Psoas muscle (tissue), 8 donors: Measurements from ENCODE around the gene ZKSCAN1. TPM values are rescaled to one million over a fixed set of nuclear protein-coding genes. Genes with fewer than 3 reads are reported as not detected.

Source experiments
- ATAC-seq, 4 donors: fragments of 200-7000 bp; cut with Tn5 transposase; one replicate each; pipeline ENCODE4 v1.9.1; 2020; ENCODE audit warnings: moderate library complexity in 3 of 4, mild to moderate bottlenecking in 2 of 4
- DNase-seq, 2 donors: peaks; one replicate each; pipeline ENCODE4 v3.0.0-alpha.2; 2020
- H3K27ac ChIP-seq: fragments of 200-600 bp; one replicate; pipeline ENCODE4 v1.8.0; 2022
- H3K27me3 ChIP-seq, 3 donors: fragments of 200-600 bp in 1 of 3; one replicate each; pipeline versions ENCODE4 v1.6.1 to v1.8.0; 2013 to 2022; ENCODE audit warnings: low read length in 2 of 3, mild to moderate bottlenecking in 2 of 3, moderate library complexity in 1 of 3; ENCODE audit not compliant: insufficient read depth in 3 of 3
- H3K36me3 ChIP-seq, 2 donors: fragments of 200-600 bp in 1 of 2; one replicate each; pipeline versions ENCODE4 v1.6.1 to v1.8.0; 2013 to 2022; ENCODE audit warnings: low read depth in 1 of 2, mild to moderate bottlenecking in 1 of 2, moderate library complexity in 1 of 2; ENCODE audit not compliant: insufficient read depth in 1 of 2
- H3K4me1 ChIP-seq: fragments of 200-600 bp; one replicate; pipeline ENCODE4 v1.8.0; 2022
- H3K4me3 ChIP-seq: fragments of 200-600 bp; one replicate; pipeline ENCODE4 v1.8.0; 2022; ENCODE audit warnings: mild to moderate bottlenecking
- H3K9me3 ChIP-seq: fragments of 200-600 bp; one replicate; pipeline ENCODE4 v1.8.0; 2022
- CTCF ChIP-seq: fragments of 200-600 bp; IDR thresholded peaks from one replicate; pipeline ENCODE4 v1.8.0; 2022; ENCODE audit warnings: antibody characterized with exemption
- WGBS, 3 donors: extraction: QIAGEN DNeasy Blood & Tissue Kit; methylation state at CpG; one replicate each; pipeline versions ENCODE4 v1.1.6 to v1.1.7; 2013; 5-methylcytosine and 5-hydroxymethylcytosine counted together
- intact Hi-C, 2 donors: fragments of 100-400 bp; cut with DNase I; formaldehyde crosslinking; loops; one replicate each; pipeline versions ENCODE4 v1.11.0 to v1.14.2; 2022
- polyA plus RNA-seq, 3 donors: library from polyadenylated mRNA; stranded (reverse); fragments of 200-250 nt; gene quantifications; one replicate each; pipeline ENCODE4 v1.2.3, GENCODE V29; 2013
- total RNA-seq, 4 donors: library from RNA; stranded (reverse); fragmentation: NEBNext Ultra II Directional in 2 of 4; extraction: Animal tissue kit (Norgen Biotek cat#: 25700) in 2 of 4; gene quantifications; one replicate each; pipeline versions ENCODE4 v1.2.1 to v1.2.4, GENCODE V29; 2021 to 2023
- donor health status: healthy with polysubstance abuse.
- donor health status: DM: no; HTN: no; CAD: no; lungs with moderate emphysema.
- donor health status: Bipolar disorder and iron deficiency.
- donor health status: healthy.
- donor health status: DM: yes; HTN: yes; CAD: no.
- donor health status: DM: no; HTN: no; CAD: no.
- donor health status: DM: no; HTN: no; CAD: no.
- donor health status: DM: yes; HTN: yes; CAD: no.

ZKSCAN1 gene
- total and polyA plus RNA-seq, 7 donors: 5.7 to 40.2 (median 38.5) TPM

GRCh38 chr7:100023526-100023925, 8.1 kb downstream of the ZKSCAN1 start:
- no peak for TF ChIP-seq CTCF
- peaks cover 6% of the 10 kb centered on the region for H3K4me1 ChIP-seq
- WGBS, 3 donors: 95 to 97% (median 95%) methylated on average over 12 of the region's 12 CpGs
- ATAC-seq: no peak
- intact Hi-C loops: no loop called here
- no peak overlapping the region for H3K27ac ChIP-seq
- H3K27me3 ChIP-seq: no peaks in the 10 kb centered on the region
- no peak overlapping the region for H3K4me3 ChIP-seq
- no peak for DNase-seq
- peaks cover 5 to 84% of the 10 kb centered on the region in 2 donors for H3K36me3 ChIP-seq
- no peaks in the 10 kb centered on the region for H3K9me3 ChIP-seq

GRCh38 chr7:100024020-100024619, 8.7 kb downstream of the ZKSCAN1 start:
- TF ChIP-seq CTCF: no peak
- H3K9me3 ChIP-seq: no peaks in the 10 kb centered on the region
- H3K4me1 ChIP-seq: peaks cover 6% of the 10 kb centered on the region
- WGBS, 3 donors: 87 to 88% (median 88%) methylated on average over 12 of the region's 12 CpGs
- DNase-seq: no peak
- intact Hi-C loops: no loop called here
- H3K27me3 ChIP-seq: no peaks in the 10 kb centered on the region
- ATAC-seq: no peak
- no peak overlapping the region for H3K27ac ChIP-seq
- peaks cover 5 to 85% of the 10 kb centered on the region in 2 donors for H3K36me3 ChIP-seq
- H3K4me3 ChIP-seq: no peak overlapping the region

- intact Hi-C loops: no loop called here
- TF ChIP-seq CTCF: no peak
- H3K4me3 ChIP-seq: no peak overlapping the region
- no peaks in the 10 kb centered on the region for H3K27me3 ChIP-seq
- 83 to 94% (median 85%) methylated on average over 11 of the region's 11 CpGs for WGBS, 3 donors
- no peaks in the 10 kb centered on the region for H3K4me1 ChIP-seq
- ATAC-seq (no peak), DNase-seq (no peak)
- no peaks in the 10 kb centered on the region for H3K9me3 ChIP-seq
- peaks cover 8 to 99% of the 10 kb centered on the region in 2 donors for H3K36me3 ChIP-seq
- no peak overlapping the region for H3K27ac ChIP-seq
Observed at GRCh38 chr7:100027197-100027596, 11.8 kb downstream of the ZKSCAN1 start.

- no peak for ATAC-seq
- no peaks in the 10 kb centered on the region for H3K27me3 ChIP-seq
- H3K4me1 ChIP-seq: no peaks in the 10 kb centered on the region
- no peaks in the 10 kb centered on the region for H3K9me3 ChIP-seq
- H3K4me3 ChIP-seq: no peak overlapping the region
- peaks cover 5 to 100% of the 10 kb centered on the region in 2 donors for H3K36me3 ChIP-seq
- no peak for TF ChIP-seq CTCF
- WGBS, 3 donors: 82 to 92% (median 88%) methylated on average over 5 of the region's 5 CpGs
- intact Hi-C loops: no loop called here
- no peak overlapping the region for H3K27ac ChIP-seq
- no peak for DNase-seq
Observed at GRCh38 chr7:100029596-100029995, 14.2 kb downstream of the ZKSCAN1 start.

- Histone ChIP-seq H3K27me3 (no peaks in the 10 kb centered on the region), H3K4me3 (no peak overlapping the region), H3K4me1 (no peaks in the 10 kb centered on the region), H3K9me3 (no peaks in the 10 kb centered on the region), H3K36me3 (peaks cover 10 to 93% of the 10 kb centered on the region in 2 donors), H3K27ac (no peak overlapping the region)
- WGBS, 3 donors: 85 to 95% (median 91%) methylated on average over 6 of the region's 6 CpGs
- intact Hi-C loops: no loop called here
- no peak for TF ChIP-seq CTCF
- no peak for ATAC-seq
- DNase-seq: no peak
Observed at GRCh38 chr7:100033526-100033925, 18.1 kb downstream of the ZKSCAN1 start.
